Brain microvascular endothelial cell (primary cell): Measurements from ENCODE around the gene TERC.

Experiments
- DNase-seq: peaks from one replicate; pipeline ENCODE4 v3.0.0-alpha.2; 2020
- H3K27ac ChIP-seq: fragments of 250-450 bp; sonication (Bioruptor Pico); 2 replicates; pipeline ENCODE4 v1.5.1; 2020; ENCODE audit warnings: mild to moderate bottlenecking, moderate library complexity
- H3K27me3 ChIP-seq: fragments of 250-450 bp; sonication (Bioruptor Pico); replicated peaks from 2 replicates; pipeline ENCODE4 v1.5.1; 2020; ENCODE audit warnings: mild to moderate bottlenecking
- H3K36me3 ChIP-seq: fragments of 250-450 bp; sonication (Bioruptor Pico); replicated peaks from 2 replicates; pipeline ENCODE4 v1.5.1; 2020; ENCODE audit warnings: mild to moderate bottlenecking
- H3K4me3 ChIP-seq: 2 replicates; pipeline ENCODE4 v1.5.1; 2011; ENCODE audit warnings: low read depth, mild to moderate bottlenecking, control low read depth, low read length, moderate library complexity
- CTCF ChIP-seq: IDR thresholded peaks from 2 replicates; pipeline ENCODE4 v1.5.1; 2011; ENCODE audit warnings: low read depth, mild to moderate bottlenecking, moderate library complexity, low read length, control low read depth, inconsistent platforms; ENCODE audit errors: missing control alignments
- in situ Hi-C: cut with HindIII; loops from 2 replicates; pipeline ENCODE4 v1.10.0; 2017; ENCODE audit warnings: low sequenced_read_pairs, low pct_ligation_motif_present

The TERC gene

GRCh38 chr3:169809230-169809795, 44.5 kb upstream of the TERC start:
- H3K36me3 ChIP-seq, result no peaks in the 10 kb centered on the region
- H3K4me3 ChIP-seq, result no peak overlapping the region
- H3K27me3 ChIP-seq, result no peaks in the 10 kb centered on the region
- DNase-seq, result no peak
- no peak overlapping the region for H3K27ac ChIP-seq
- in situ Hi-C loops, result no loop called here
- TF ChIP-seq CTCF, result no peak

GRCh38 chr3:169804681-169805080, 39.8 kb upstream of the TERC start:
- DNase-seq, result no peak
- no peak for TF ChIP-seq CTCF
- Histone ChIP-seq H3K27me3 (no peaks in the 10 kb centered on the region), H3K36me3 (no peaks in the 10 kb centered on the region), H3K4me3 (no peak overlapping the region), H3K27ac (no peak overlapping the region)
- in situ Hi-C loops, result no loop called here

GRCh38 chr3:169792359-169792758, 27.5 kb upstream of the TERC start:
- H3K27me3 ChIP-seq, result no peaks in the 10 kb centered on the region
- in situ Hi-C loops, result no loop called here
- no peak for DNase-seq
- no peak overlapping the region for H3K4me3 ChIP-seq
- no peak for TF ChIP-seq CTCF
- peaks cover 13% of the 10 kb centered on the region for H3K36me3 ChIP-seq
- no peak overlapping the region for H3K27ac ChIP-seq

GRCh38 chr3:169790687-169791429, 26.0 kb upstream of the TERC start:
- DNase-seq, result no peak
- TF ChIP-seq CTCF, result no peak
- Histone ChIP-seq H3K27me3 (no peaks in the 10 kb centered on the region), H3K36me3 (peaks cover 24% of the 10 kb centered on the region), H3K4me3 (no peak overlapping the region), H3K27ac (no peak overlapping the region)
- in situ Hi-C loops, result no loop called here

- in situ Hi-C loops, result no loop called here
- TF ChIP-seq CTCF, result no peak
- H3K4me3 ChIP-seq, result no peak overlapping the region
- H3K36me3 ChIP-seq, result peaks cover 27% of the 10 kb centered on the region
- no peak for DNase-seq
- no peak overlapping the region for H3K27ac ChIP-seq
- H3K27me3 ChIP-seq, result no peaks in the 10 kb centered on the region
Observed at GRCh38 chr3:169790219-169790618, 25.4 kb upstream of the TERC start.
